UCSD-AML1 (cell line): ENCODE results near the gene RAB6B.

ENCODE experiments used
- DNase-seq: peaks from one replicate; lab custom pipeline; 2025; ENCODE audit not compliant: unreplicated experiment; lab: John Stamatoyannopoulos, UW

Gene RAB6B

GRCh38 chr3:133860519-133860918, 35.2 kb downstream of the RAB6B start:
- DNase-seq = no peak

- no peak for DNase-seq
Measured at GRCh38 chr3:133859381-133860234, 36.1 kb downstream of the RAB6B start.

GRCh38 chr3:133857767-133858166, 37.9 kb downstream of the RAB6B start:
- no peak for DNase-seq

GRCh38 chr3:133856316-133856715, 39.4 kb downstream of the RAB6B start:
- no peak for DNase-seq

GRCh38 chr3:133855772-133856171, 39.9 kb downstream of the RAB6B start:
- DNase-seq = no peak

- DNase-seq = no peak
Measured at GRCh38 chr3:133855002-133855370, 40.7 kb downstream of the RAB6B start.

GRCh38 chr3:133854264-133855001, 41.2 kb downstream of the RAB6B start:
- no peak for DNase-seq

- no peak for DNase-seq
Measured at GRCh38 chr3:133853925-133854227, 41.8 kb downstream of the RAB6B start.

- DNase-seq = no peak
Measured at GRCh38 chr3:133853063-133853924, 42.4 kb downstream of the RAB6B start.

GRCh38 chr3:133851931-133852330, 43.8 kb downstream of the RAB6B start:
- no peak for DNase-seq

- no peak for DNase-seq
Measured at GRCh38 chr3:133851266-133851906, 44.3 kb downstream of the RAB6B start.

GRCh38 chr3:133850034-133850433, 45.6 kb downstream of the RAB6B start:
- no peak for DNase-seq

GRCh38 chr3:133849346-133849745, 46.3 kb downstream of the RAB6B start:
- no peak for DNase-seq

- DNase-seq = no peak
Measured at GRCh38 chr3:133845127-133845526, 50.6 kb downstream of the RAB6B start.

GRCh38 chr3:133843634-133844033, 52.0 kb downstream of the RAB6B start:
- no peak for DNase-seq

- no peak for DNase-seq
Measured at GRCh38 chr3:133842158-133842557, 53.5 kb downstream of the RAB6B start.

GRCh38 chr3:133841196-133841595, 54.5 kb downstream of the RAB6B start:
- DNase-seq = no peak

- no peak for DNase-seq
Measured at GRCh38 chr3:133840767-133841166, 54.9 kb downstream of the RAB6B start.

- DNase-seq = no peak
Measured at GRCh38 chr3:133840055-133840737, 55.5 kb downstream of the RAB6B start.
